IMR-90 (cell line): Measurements from ENCODE around the gene PRDM5.

Experiments
- CEBPB ChIP-seq: IDR thresholded peaks from 2 replicates; pipeline ENCODE4 v1.6.1; 2012; ENCODE audit warnings: low read depth, low read length, improper control_type of control experiment
- POLR2A ChIP-seq: IDR thresholded peaks from 2 replicates; pipeline ENCODE4 v1.6.1; 2012; ENCODE audit warnings: mild to moderate bottlenecking, low read depth, low read length
- RCOR1 ChIP-seq: IDR thresholded peaks from 2 replicates; pipeline ENCODE4 v1.6.1; 2012; ENCODE audit warnings: mild to moderate bottlenecking, low read length, improper control_type of control experiment; ENCODE audit not compliant: insufficient replicate concordance
- RFX5 ChIP-seq: IDR thresholded peaks from 2 replicates; pipeline ENCODE4 v1.8.0; 2012; ENCODE audit warnings: low read depth, mild to moderate bottlenecking, low read length, moderate library complexity
- TF ChIP-seq, protein P1 (sequence below): conservative IDR thresholded peaks from 2 replicates; pipeline ENCODE4 v1.5.1; 2012; ENCODE audit warnings: mild to moderate bottlenecking, low read depth, low read length, improper control_type of control experiment
- TF ChIP-seq, protein P2 (sequence below): fragments of 150-350 bp; IDR thresholded peaks from 2 replicates; pipeline ENCODE4 v1.6.1; 2017; ENCODE audit warnings: mild to moderate bottlenecking, antibody characterized with exemption, low read length, low read depth

GRCh38 chr4:120754590-120754989 is 167.9 kb downstream of the PRDM5 start:
- TF ChIP-seq CEBPB (no peak), POLR2A (no peak), RCOR1 (no peak), RFX5 (no peak)
- TF ChIP-seq, protein P1, sequence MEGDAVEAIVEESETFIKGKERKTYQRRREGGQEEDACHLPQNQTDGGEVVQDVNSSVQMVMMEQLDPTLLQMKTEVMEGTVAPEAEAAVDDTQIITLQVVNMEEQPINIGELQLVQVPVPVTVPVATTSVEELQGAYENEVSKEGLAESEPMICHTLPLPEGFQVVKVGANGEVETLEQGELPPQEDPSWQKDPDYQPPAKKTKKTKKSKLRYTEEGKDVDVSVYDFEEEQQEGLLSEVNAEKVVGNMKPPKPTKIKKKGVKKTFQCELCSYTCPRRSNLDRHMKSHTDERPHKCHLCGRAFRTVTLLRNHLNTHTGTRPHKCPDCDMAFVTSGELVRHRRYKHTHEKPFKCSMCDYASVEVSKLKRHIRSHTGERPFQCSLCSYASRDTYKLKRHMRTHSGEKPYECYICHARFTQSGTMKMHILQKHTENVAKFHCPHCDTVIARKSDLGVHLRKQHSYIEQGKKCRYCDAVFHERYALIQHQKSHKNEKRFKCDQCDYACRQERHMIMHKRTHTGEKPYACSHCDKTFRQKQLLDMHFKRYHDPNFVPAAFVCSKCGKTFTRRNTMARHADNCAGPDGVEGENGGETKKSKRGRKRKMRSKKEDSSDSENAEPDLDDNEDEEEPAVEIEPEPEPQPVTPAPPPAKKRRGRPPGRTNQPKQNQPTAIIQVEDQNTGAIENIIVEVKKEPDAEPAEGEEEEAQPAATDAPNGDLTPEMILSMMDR: no peak
- TF ChIP-seq, protein P2, sequence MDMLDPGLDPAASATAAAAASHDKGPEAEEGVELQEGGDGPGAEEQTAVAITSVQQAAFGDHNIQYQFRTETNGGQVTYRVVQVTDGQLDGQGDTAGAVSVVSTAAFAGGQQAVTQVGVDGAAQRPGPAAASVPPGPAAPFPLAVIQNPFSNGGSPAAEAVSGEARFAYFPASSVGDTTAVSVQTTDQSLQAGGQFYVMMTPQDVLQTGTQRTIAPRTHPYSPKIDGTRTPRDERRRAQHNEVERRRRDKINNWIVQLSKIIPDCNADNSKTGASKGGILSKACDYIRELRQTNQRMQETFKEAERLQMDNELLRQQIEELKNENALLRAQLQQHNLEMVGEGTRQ: no peak
